Activated naive CD8-positive, alpha-beta T cell (primary cell): ENCODE data around the gene ISLR2.
A peak's percentile ranks its signal among the peaks of the same experiment; 100 is the strongest.

Experiments used
- H3K27ac Mint-ChIP-seq: one replicate; pipeline ENCODE4 v1.8.0; 2021; ENCODE audit warnings: mixed read lengths
- H3K27me3 Mint-ChIP-seq: one replicate; pipeline ENCODE4 v1.8.0; 2021; ENCODE audit warnings: mixed read lengths
- H3K36me3 Mint-ChIP-seq: one replicate; pipeline ENCODE4 v1.8.0; 2021; ENCODE audit warnings: mixed read lengths
- H3K4me1 Mint-ChIP-seq: one replicate; pipeline ENCODE4 v1.8.0; 2021; ENCODE audit warnings: low read depth, mixed read lengths
- H3K4me3 Mint-ChIP-seq: one replicate; pipeline ENCODE4 v1.8.0; 2021; ENCODE audit warnings: mild to moderate bottlenecking, mixed read lengths
- H3K9me3 Mint-ChIP-seq: one replicate; pipeline ENCODE4 v1.8.0; 2021; ENCODE audit warnings: low read depth, mixed read lengths

Gene ISLR2

DNA sequence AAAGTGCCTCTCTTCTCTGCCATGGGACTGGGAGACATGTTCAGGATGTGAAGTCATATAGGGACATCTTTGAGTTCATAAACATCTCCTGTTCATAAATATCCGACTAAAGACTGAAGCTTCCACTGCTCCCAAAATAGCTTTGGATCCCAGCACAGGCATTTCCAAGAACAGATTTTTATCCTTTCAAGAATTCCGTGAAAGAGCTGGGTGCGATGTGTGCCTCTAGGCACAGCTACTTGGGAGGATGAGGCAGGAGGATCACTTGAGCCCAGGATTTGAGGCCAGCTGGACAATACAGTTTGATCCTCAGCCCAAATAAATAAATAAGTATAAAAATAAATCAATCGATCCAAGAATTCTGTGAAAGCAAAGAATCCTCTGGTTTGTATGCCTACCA, 6.7 kb upstream of the ISLR2 start:
- peaks cover 12% of the 10 kb centered on the region for H3K4me1 Mint-ChIP-seq
- no peaks in the 10 kb centered on the region for H3K9me3 Mint-ChIP-seq
- H3K27ac Mint-ChIP-seq: no peak overlapping the region

DNA sequence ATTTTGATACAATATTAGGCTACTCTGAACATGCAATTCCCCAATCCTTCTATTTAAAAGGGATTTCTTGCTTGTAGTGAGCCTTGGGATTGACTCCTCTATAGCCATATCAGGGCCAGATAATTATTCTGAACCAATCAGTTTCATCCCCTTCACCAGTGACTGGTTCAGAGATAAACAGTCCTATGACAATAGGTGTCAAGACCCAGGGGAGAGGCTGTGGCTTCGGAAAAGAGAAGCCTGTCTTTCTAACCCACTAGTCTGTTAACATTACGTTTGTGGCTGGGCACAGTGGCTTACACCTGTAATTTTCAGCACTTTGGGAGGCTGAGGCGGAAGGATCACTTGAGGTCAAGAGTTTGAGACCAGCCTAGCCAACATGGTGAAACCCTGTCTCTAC, 6.2 kb upstream of the ISLR2 start:
- Mint-ChIP-seq H3K4me3 (no peak overlapping the region), H3K27me3 (peaks cover 17% of the 10 kb centered on the region), H3K9me3 (no peaks in the 10 kb centered on the region), H3K27ac (no peak overlapping the region), H3K36me3 (no peaks in the 10 kb centered on the region), H3K4me1 (peaks cover 18% of the 10 kb centered on the region)

More for the DNA sequence above, 6.7 kb upstream of the ISLR2 start:
- no peaks in the 10 kb centered on the region for H3K36me3 Mint-ChIP-seq
- no peak overlapping the region for H3K4me3 Mint-ChIP-seq
- H3K27me3 Mint-ChIP-seq: peaks cover 14% of the 10 kb centered on the region

DNA sequence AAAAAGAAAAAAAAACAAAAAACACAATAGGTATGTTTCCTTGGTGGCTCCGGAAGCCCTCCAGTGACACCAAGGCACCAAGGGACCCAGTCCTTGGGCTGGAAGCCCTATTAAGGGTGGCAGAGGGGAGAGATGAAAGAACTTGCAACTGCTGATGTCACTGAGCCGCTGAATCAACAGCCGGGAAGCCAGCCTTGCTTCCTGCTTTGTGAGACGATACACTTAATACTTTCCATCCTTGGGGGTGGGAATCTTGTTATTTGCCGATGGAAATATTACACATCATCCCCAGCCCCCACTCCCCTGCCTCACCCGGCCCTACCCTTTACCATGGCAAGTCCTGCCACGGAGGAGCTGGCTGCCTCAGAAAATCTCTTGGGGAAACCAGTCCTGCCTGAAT, 5.6 kb upstream of the ISLR2 start:
- peaks cover 21% of the 10 kb centered on the region for H3K27me3 Mint-ChIP-seq
- no peak overlapping the region for H3K4me3 Mint-ChIP-seq
- H3K4me1 Mint-ChIP-seq: peaks cover 23% of the 10 kb centered on the region
- no peak overlapping the region for H3K27ac Mint-ChIP-seq
- no peaks in the 10 kb centered on the region for H3K9me3 Mint-ChIP-seq
- no peaks in the 10 kb centered on the region for H3K36me3 Mint-ChIP-seq

DNA sequence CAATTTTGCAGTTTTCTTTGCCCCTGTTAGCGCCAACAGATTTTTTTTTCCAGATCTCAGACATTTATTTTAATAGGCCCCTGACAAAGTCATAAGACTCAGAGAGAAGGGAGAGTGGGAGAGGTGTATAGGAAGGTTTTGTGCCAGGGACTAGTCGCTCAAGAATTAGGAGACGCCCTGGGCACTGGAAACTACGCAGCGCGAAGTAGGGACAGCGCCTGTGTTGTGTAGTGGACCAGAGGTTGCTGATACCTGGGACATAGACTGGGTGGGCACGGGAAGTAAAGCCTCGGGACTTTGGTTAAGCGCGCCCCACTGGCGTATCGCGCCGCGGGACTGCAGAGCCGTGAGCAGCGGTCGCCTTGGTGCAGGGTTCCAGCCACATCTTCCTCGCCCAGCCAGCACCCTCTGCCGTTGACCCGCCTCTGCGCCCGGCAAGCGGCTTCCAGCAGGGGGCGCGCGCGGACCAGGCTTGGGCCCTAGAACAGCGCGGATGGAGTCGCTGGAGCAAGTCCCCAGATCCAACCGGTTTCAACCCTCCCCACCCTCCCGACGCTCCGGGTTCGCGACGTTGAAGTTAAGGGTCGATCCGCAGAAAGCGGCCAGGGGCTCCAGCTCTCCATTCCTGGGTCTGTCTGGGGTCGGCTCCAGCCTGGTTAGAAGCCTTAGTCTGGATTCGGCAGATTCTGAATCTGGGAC, 3.0 kb upstream of the ISLR2 start:
- Mint-ChIP-seq H3K4me1 (peaks cover 32% of the 10 kb centered on the region), H3K9me3 (no peaks in the 10 kb centered on the region), H3K4me3 (peak overlapping the region; percentile 71), H3K36me3 (no peaks in the 10 kb centered on the region), H3K27ac (no peak overlapping the region), H3K27me3 (peaks cover 34% of the 10 kb centered on the region)

DNA sequence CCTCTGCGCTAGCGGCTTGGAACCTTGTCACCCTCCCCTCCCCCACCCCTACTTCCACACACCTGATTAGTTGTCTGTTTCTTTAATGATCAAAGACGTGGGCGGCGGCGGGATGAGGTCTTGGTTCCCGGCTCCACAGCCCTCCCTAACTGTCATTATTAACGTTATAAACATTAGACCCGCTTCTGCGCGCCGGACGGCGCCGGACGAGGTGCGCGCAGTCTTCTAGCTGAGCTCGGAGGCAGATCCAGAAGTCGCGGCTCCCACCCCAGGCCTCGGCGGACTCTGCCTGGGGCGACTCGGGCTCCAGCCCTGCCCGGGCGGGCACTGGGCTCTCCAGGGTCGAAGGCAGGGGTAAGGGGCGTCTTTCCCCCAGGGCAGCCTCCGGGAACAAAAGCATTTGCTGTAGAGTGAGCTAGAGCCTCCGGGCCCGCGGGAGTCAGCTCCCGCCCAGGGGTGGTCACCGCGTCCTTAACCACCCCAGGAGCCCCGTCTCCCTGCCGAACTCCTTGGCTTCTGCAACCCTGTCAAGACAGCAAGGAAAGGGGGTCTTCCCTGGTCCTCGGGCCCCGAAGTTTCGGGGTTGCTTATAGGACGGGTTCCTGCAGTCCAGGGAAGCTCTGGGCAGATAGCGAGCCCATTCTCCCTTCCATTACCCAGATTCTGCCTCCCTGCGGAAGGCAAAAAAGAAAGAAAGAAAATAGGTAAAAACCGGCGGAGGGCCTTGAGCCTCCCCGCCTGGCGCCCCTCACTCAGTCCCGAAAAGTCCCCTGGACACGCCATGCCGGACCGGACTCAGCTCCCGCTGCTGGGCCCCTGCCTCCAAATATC, 2.2 kb upstream of the ISLR2 start:
- H3K27me3 Mint-ChIP-seq: peaks cover 34% of the 10 kb centered on the region

DNA sequence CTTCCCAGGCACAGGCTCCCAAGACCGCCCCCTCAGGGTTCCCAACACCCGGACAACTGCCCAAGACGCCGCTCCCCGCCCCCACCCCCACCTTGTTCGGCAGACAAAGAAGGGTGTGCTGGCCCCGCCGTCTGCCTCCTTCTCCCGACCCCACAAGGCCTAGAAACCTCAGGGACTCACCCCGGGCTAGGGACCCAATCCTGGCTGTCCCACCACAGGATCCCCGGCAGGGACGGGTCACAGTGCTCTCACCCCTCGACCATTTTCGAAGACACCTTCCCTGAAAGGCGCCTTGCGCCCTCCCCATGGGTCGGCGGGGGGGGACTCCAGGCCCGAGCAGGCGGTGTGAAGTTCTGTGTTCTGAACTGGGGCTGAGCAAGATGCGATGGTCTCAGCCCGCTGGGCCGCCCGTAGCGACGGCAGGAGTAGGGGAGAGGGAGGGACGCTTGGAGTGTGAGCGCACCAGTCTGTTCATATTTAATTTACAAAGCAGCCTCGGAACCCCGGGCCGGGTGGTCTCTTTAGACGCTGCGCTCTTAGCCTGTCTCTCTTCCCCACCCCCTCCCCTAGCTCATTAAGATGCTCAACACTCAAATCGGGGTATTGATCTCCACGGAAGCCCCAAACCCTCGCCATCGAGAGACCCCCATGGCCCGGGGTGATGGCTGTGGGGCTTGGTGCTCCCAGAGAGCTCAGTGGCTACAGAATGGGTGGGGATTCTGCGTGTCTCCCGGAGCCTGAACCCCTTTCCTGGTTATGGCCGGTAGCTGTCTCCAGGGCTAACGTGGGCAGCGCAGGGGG, 1.4 kb upstream of the ISLR2 start:
- Mint-ChIP-seq H3K27me3 (peaks cover 34% of the 10 kb centered on the region), H3K4me3 (peak overlapping the region; percentile 56), H3K36me3 (no peaks in the 10 kb centered on the region), H3K4me1 (peaks cover 32% of the 10 kb centered on the region), H3K27ac (no peak overlapping the region), H3K9me3 (no peaks in the 10 kb centered on the region)

More for the DNA sequence above, 2.2 kb upstream of the ISLR2 start:
- H3K27ac Mint-ChIP-seq: no peak overlapping the region
- no peaks in the 10 kb centered on the region for H3K36me3 Mint-ChIP-seq
- no peaks in the 10 kb centered on the region for H3K9me3 Mint-ChIP-seq
- peak overlapping the region; percentile 71 for H3K4me3 Mint-ChIP-seq
- H3K4me1 Mint-ChIP-seq: peaks cover 32% of the 10 kb centered on the region

DNA sequence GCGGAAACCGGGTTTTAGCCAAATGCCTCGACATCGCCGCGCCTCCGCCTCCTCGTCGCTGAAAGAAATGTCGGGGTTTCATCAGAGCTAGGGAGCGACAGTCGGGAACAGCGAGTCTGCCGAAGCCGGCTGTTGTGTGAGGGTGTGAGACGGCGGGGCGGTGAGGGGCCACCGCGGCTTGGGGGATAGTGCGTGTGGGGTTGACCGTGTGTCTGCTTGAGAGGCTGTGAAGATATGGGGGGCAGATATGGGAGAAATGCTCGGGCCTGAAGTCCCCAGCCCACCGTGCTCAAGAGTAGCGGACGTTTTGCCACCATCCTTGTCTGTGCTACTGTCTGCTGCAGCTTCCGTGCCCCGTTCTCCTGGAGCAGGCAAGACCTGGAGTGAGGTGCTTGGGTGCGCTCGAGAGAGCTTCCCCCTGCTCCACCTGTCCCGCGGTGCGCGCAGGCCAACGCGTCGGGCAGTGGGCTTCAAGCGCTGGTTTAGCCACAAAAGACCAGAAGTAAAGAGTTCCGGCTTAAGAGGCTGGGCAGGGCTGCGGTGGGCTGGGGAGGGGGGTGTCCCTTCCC, 716 bp upstream of the ISLR2 start:
- Mint-ChIP-seq H3K4me1 (peaks cover 35% of the 10 kb centered on the region), H3K27me3 (peaks cover 33% of the 10 kb centered on the region), H3K9me3 (no peaks in the 10 kb centered on the region), H3K27ac (no peak overlapping the region), H3K4me3 (peak overlapping the region; percentile 54), H3K36me3 (no peaks in the 10 kb centered on the region)

DNA sequence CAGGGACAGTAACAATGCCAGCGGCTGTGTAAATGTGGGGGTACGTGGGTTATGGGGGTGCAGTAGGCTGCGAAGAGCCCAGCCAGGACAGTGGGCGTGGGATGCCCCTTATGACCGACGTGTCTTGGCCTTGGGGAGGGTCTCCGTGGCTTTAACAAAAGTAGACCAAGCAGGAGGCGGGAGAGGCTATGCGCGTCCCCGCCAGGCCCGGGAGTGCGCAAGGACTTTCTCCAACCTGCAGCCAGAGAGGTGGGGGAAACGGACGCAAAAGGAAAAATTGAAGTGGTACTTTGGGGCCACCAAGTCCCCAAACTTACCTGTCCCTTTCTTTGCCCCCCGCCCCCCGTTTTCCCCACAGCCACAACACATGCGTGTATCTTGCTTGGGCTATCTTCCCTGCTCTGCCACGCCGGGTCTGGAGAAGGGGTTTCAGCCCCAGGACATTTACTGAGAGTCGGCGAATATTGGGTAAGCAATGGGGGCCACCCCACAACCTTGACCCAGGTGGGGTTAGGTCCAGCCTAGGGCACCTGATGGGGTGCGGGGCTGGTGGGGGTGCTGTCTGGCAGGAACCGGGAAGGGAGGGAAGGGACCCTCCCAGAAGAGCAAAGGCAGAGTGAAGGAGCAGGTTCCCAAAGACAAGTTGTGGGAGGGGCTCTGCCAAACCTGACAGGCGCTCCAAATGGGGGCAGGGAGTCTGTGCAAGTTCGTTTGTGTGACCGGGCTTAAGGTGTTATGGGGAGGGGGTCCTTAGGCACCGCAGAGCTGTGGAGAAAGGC, 652 bp downstream of the ISLR2 start:
- Mint-ChIP-seq H3K36me3 (no peaks in the 10 kb centered on the region), H3K27ac (no peak overlapping the region), H3K9me3 (no peaks in the 10 kb centered on the region), H3K4me3 (no peak overlapping the region), H3K27me3 (peaks cover 33% of the 10 kb centered on the region), H3K4me1 (peaks cover 43% of the 10 kb centered on the region)

DNA sequence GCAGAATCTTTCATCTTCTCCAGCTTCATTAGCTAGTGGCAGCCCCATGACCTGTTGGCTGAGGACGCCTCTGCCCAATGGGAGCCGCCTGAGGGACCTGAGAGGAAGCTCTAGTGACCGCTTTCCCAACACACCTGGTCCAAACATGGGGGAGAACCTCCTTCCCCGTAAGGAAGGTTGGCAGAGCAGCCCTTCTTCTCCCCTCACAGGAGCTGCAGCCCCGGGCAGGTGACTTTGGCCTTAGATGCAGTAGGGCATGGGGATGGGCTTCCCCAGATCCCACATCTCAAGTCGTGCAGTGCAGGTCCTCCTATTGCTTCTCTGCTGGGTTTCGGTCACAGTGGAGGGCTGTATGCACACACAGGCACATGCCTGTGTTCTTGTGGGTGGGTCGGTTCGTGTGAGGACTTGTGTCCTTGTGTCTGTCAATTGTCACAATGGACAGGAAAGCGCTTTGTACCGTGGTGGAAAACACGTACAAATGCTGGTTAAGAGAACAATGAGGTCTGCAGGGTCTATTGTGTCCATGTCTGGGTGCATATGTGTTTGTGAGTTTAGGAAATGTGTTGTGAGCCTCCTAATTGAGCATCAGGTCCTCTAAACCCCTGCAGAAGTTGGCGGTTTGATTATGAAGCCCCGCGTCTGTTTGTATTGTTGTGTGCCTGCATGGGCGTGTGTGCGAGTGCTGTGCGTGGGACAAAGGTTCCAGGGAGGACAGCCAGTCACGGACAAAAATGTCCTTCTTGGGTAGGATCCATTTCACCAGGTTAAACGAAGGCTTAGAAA, 1.4 kb downstream of the ISLR2 start:
- Mint-ChIP-seq H3K27ac (no peak overlapping the region), H3K27me3 (peaks cover 34% of the 10 kb centered on the region), H3K4me3 (peak overlapping the region; percentile 21), H3K4me1 (peaks cover 46% of the 10 kb centered on the region), H3K9me3 (no peaks in the 10 kb centered on the region), H3K36me3 (no peaks in the 10 kb centered on the region)

DNA sequence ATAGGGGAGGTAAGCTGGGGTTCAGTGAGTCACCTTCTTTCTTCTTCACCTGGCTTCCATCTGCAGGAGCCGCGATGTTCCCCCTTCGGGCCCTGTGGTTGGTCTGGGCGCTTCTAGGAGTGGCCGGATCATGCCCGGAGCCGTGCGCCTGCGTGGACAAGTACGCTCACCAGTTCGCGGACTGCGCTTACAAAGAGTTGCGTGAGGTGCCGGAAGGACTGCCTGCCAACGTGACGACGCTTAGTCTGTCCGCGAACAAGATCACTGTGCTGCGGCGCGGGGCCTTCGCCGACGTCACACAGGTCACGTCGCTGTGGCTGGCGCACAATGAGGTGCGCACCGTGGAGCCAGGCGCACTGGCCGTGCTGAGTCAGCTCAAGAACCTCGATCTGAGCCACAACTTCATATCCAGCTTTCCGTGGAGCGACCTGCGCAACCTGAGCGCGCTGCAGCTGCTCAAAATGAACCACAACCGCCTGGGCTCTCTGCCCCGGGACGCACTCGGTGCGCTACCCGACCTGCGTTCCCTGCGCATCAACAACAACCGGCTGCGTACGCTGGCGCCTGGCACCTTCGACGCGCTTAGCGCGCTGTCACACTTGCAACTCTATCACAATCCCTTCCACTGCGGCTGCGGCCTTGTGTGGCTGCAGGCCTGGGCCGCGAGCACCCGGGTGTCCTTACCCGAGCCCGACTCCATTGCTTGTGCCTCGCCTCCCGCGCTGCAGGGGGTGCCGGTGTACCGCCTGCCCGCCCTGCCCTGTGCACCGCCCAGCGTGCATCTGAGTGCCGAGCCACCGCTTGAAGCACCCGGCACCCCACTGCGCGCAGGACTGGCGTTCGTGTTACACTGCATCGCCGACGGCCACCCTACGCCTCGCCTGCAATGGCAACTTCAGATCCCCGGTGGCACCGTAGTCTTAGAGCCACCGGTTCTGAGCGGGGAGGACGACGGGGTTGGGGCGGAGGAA, 2.6 kb downstream of the ISLR2 start:
- Mint-ChIP-seq H3K27ac (peak overlapping the region; percentile 28), H3K27me3 (peaks cover 36% of the 10 kb centered on the region), H3K4me1 (peaks cover 48% of the 10 kb centered on the region), H3K4me3 (no peak overlapping the region), H3K36me3 (no peaks in the 10 kb centered on the region), H3K9me3 (no peaks in the 10 kb centered on the region)

DNA sequence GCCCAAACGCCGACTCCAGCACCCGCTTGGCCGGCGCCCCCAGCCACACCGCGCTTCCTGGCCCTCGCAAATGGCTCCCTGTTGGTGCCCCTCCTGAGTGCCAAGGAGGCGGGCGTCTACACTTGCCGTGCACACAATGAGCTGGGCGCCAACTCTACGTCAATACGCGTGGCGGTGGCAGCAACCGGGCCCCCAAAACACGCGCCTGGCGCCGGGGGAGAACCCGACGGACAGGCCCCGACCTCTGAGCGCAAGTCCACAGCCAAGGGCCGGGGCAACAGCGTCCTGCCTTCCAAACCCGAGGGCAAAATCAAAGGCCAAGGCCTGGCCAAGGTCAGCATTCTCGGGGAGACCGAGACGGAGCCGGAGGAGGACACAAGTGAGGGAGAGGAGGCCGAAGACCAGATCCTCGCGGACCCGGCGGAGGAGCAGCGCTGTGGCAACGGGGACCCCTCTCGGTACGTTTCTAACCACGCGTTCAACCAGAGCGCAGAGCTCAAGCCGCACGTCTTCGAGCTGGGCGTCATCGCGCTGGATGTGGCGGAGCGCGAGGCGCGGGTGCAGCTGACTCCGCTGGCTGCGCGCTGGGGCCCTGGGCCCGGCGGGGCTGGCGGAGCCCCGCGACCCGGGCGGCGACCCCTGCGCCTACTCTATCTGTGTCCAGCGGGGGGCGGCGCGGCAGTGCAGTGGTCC, 3.5 kb downstream of the ISLR2 start:
- Mint-ChIP-seq H3K27ac (no peak overlapping the region), H3K9me3 (no peaks in the 10 kb centered on the region), H3K27me3 (peaks cover 40% of the 10 kb centered on the region), H3K4me3 (no peak overlapping the region), H3K36me3 (no peaks in the 10 kb centered on the region), H3K4me1 (peaks cover 42% of the 10 kb centered on the region)

DNA sequence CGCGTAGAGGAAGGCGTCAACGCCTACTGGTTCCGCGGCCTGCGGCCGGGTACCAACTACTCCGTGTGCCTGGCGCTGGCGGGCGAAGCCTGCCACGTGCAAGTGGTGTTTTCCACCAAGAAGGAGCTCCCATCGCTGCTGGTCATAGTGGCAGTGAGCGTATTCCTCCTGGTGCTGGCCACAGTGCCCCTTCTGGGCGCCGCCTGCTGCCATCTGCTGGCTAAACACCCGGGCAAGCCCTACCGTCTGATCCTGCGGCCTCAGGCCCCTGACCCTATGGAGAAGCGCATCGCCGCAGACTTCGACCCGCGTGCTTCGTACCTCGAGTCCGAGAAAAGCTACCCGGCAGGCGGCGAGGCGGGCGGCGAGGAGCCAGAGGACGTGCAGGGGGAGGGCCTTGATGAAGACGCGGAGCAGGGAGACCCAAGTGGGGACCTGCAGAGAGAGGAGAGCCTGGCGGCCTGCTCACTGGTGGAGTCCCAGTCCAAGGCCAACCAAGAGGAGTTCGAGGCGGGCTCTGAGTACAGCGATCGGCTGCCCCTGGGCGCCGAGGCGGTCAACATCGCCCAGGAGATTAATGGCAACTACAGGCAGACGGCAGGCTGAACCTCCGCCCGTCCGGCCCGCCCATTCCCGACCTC, 4.1 kb downstream of the ISLR2 start:
- H3K27me3 Mint-ChIP-seq: peaks cover 36% of the 10 kb centered on the region

More for the DNA sequence above, 4.1 kb downstream of the ISLR2 start:
- H3K9me3 Mint-ChIP-seq: no peaks in the 10 kb centered on the region
- H3K27ac Mint-ChIP-seq: no peak overlapping the region
- H3K36me3 Mint-ChIP-seq: no peaks in the 10 kb centered on the region
- peaks cover 35% of the 10 kb centered on the region for H3K4me1 Mint-ChIP-seq
- H3K4me3 Mint-ChIP-seq: peak overlapping the region; percentile 76
